Liver (tissue), 9 donors: ENCODE data around the gene FNBP1. TPM values are rescaled to one million over a fixed set of nuclear protein-coding genes. Genes with fewer than 3 reads are reported as not detected.

ENCODE experiments used
- DNase-seq: peaks from one replicate; pipeline ENCODE4 v3.0.0-alpha.2; 2017; ENCODE audit warnings: low spot score
- H3K27ac ChIP-seq, 2 donors: one replicate each; pipeline ENCODE4 v1.7.0; 2013; ENCODE audit warnings: inconsistent platforms in 2 of 2, low read length in 2 of 2, control low read depth in 1 of 2, low read depth in 1 of 2, mild to moderate bottlenecking in 1 of 2
- H3K27me3 ChIP-seq, 4 donors: one replicate each; pipeline versions ENCODE4 v1.6.1 to v1.7.0; 2013; ENCODE audit warnings: low read length in 3 of 4, inconsistent platforms in 1 of 4, mild to moderate bottlenecking in 1 of 4, moderate library complexity in 1 of 4; ENCODE audit not compliant: control insufficient read depth in 4 of 4, insufficient read depth in 4 of 4
- H3K36me3 ChIP-seq, 4 donors: one replicate each; pipeline versions ENCODE4 v1.6.1 to v1.7.0; 2013; ENCODE audit warnings: low read length in 3 of 4, mild to moderate bottlenecking in 3 of 4, low read depth in 1 of 4, moderate library complexity in 1 of 4; ENCODE audit not compliant: control insufficient read depth in 4 of 4, insufficient read depth in 3 of 4
- H3K4me1 ChIP-seq, 4 donors: one replicate each; pipeline versions ENCODE4 v1.6.1 to v1.7.0; 2013; ENCODE audit warnings: low read length in 3 of 4, mild to moderate bottlenecking in 3 of 4, moderate library complexity in 1 of 4; ENCODE audit not compliant: control insufficient read depth in 4 of 4, insufficient read depth in 4 of 4
- H3K4me3 ChIP-seq, 3 donors: one replicate each; pipeline versions ENCODE4 v1.6.1 to v1.7.0; 2013; ENCODE audit warnings: low read length in 3 of 3, control low read depth in 1 of 3, low read depth in 1 of 3, mild to moderate bottlenecking in 1 of 3
- H3K9ac ChIP-seq, 2 donors: one replicate each; pipeline ENCODE4 v1.7.0; 2013; ENCODE audit warnings: low read length in 2 of 2, mild to moderate bottlenecking in 2 of 2, moderate library complexity in 2 of 2, control low read depth in 1 of 2, low read depth in 1 of 2
- H3K9me3 ChIP-seq, 4 donors: one replicate each; pipeline versions ENCODE4 v1.6.1 to v1.7.0; 2013; ENCODE audit warnings: low read length in 3 of 4; ENCODE audit not compliant: control insufficient read depth in 4 of 4
- FOXA2 ChIP-seq: IDR thresholded peaks from 2 replicates; pipeline ENCODE4 v1.6.1; 2016; ENCODE audit warnings: antibody characterized with exemption
- HNF4A ChIP-seq, 2 donors: conservative IDR thresholded peaks; 2 replicates each; pipeline ENCODE4 v1.6.1; 2016; ENCODE audit warnings: antibody characterized with exemption in 2 of 2, mild to moderate bottlenecking in 2 of 2
- RAD21 ChIP-seq, 2 donors: IDR thresholded peaks; 2 replicates each; pipeline ENCODE4 v1.6.1; 2016; ENCODE audit warnings: antibody characterized with exemption in 2 of 2, mild to moderate bottlenecking in 2 of 2
- REST ChIP-seq: IDR thresholded peaks from 2 replicates; pipeline ENCODE4 v1.6.1; 2016; ENCODE audit warnings: antibody characterized with exemption, mild to moderate bottlenecking
- TAF1 ChIP-seq: conservative IDR thresholded peaks from 2 replicates; pipeline ENCODE4 v1.6.1; 2016; ENCODE audit warnings: antibody characterized with exemption, mild to moderate bottlenecking
- ZBTB33 ChIP-seq: IDR thresholded peaks from 2 replicates; pipeline ENCODE4 v1.6.1; 2016; ENCODE audit warnings: antibody characterized with exemption
- WGBS: extraction: QIAGEN DNeasy Blood & Tissue Kit; methylation state at CpG from one replicate; pipeline ENCODE4 v1.1.7; 2013; 5-methylcytosine and 5-hydroxymethylcytosine counted together
- polyA plus RNA-seq, 2 donors: library from polyadenylated mRNA; stranded (reverse) in 1 of 2; unstranded in 1 of 2; fragments of 200-250 nt in 1 of 2; fragments of >200 nt in 1 of 2; fragmentation: Nextera tagmentation in 1 of 2; extraction: Ambion mirVana in 1 of 2; gene quantifications; one replicate each; pipeline versions ENCODE4 v1.2.1 to v1.2.3, GENCODE V29; 2013 to 2015
- total RNA-seq, 2 donors: library from RNA; depleted of rRNA; stranded (reverse); fragments of >200 nt; gene quantifications; one replicate each; pipeline ENCODE4 v1.2.3, GENCODE V29; 2014
- donor health status: healthy.
- donor health status: healthy.
- donor health status: healthy.
- donor health status: healthy.
- donor health status: healthy.

FNBP1 gene
- total and polyA plus RNA-seq, 4 donors = 6.6 to 15.6 (median 12.3) TPM

DNA sequence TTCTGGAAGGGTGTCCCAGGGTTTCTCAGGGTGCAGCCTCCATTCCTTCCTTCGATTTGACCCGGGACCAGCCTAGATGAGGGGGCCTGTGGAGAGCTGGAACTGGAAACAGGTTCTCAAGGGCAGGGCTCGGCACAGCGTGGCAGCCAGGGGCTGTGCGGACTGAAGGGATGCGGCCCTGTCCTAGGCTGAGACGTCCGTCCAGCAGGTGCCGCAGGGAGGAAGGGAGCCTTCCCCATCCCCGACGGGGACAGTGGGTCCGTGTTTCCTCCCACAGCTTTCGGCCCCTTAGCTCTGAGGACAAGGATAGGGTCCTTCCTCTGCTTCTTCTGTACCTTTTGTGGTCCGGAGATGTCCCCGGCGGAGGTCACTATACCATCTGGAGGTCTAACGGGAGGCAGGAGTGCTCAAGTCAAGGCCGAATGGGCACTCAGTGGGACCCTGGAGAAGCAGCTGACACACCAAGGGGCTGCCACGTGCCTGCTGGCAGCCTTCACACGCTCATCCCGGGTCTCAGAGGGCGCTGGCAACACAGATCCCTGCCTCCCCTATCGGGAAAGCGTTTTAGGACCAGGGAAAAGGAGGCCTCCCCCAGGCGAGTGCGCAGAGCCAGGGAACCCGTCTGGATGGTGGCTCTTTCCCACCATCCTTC lies 157.8 kb downstream of the FNBP1 start (continued):
- TF ChIP-seq REST (no peak), FOXA2 (no peak)

- peak overlapping the region; percentile 18 to 58 (median 37) for H3K4me3 ChIP-seq
- 10% methylated on average over 24 of the region's 24 CpGs for WGBS
- H3K9me3 ChIP-seq = no peaks in the 10 kb centered on the region
- peaks cover 0 to 26% (median 5%) of the 10 kb centered on the region in 4 donors for H3K36me3 ChIP-seq
- no peak for TF ChIP-seq HNF4A (conservative IDR thresholded peaks at IDR 0.05)
- TF ChIP-seq REST = no peak
- no peak for TF ChIP-seq ZBTB33
- peak in 1 of 2 donors; percentile 38 for TF ChIP-seq RAD21 (IDR thresholded peaks at IDR 0.05)
- TF ChIP-seq TAF1 = no peak
- peak; percentile 93 for DNase-seq
- peak overlapping the region; percentile 47 to 55 for H3K9ac ChIP-seq
- H3K4me1 ChIP-seq = peaks cover 5 to 31% (median 19%) of the 10 kb centered on the region in 4 donors
- no peaks in the 10 kb centered on the region for H3K27me3 ChIP-seq
- H3K27ac ChIP-seq = peak overlapping the region; percentile 47 to 62
Measured at GRCh38 chr9:129884220-129885017, 158.6 kb downstream of the FNBP1 start.
